Measurements from ENCODE around the gene DDTL.
"Not testable (repeated sequence)": the region's sequence is repeated elsewhere in the genome, so short reads cannot be mapped to it uniquely, and the experiment has no call there.

DNA sequence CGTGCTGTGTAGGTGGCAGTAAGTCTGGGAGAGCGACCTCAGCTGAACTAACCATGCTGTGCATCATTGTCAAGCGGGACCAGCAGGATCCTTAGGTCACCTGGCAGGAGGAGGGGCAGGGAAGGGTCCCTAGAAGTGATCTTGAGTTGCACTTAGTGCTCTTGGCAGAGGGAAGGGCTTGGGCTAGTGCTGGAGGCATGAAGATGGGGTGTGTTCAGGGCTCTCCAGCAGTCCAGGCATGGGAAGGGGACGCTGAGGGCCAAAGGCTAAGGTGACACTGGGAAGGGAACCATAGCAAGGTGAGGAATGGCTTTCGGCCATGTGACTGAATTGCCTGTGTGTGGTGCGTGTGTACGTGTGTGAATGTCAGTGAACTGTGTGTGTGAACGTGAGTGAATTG, 19.4 kb downstream of the DDTL start:
- not testable (repeated sequence) for TF ChIP-seq RAD21 (IDR thresholded peaks at IDR 0.05; ENCODE audit: low read length); CTCF (conservative IDR thresholded peaks at IDR 0.05; ENCODE audit: low read depth, low read length)

Measured in IMR-90 (cell line).